Vagina (tissue), 2 donors: Measurements from ENCODE around the gene TOMM40L. TPM values are rescaled to one million over a fixed set of nuclear protein-coding genes. Genes with fewer than 3 reads are reported as not detected.
A peak's percentile ranks its signal among the peaks of the same experiment; 100 is the strongest.

ENCODE experiments used
- DNase-seq, 2 donors: peaks; one replicate each; pipeline ENCODE4 v3.0.0-alpha.2; 2017; ENCODE audit errors: extremely low spot score in 2 of 2
- H3K27ac ChIP-seq: fragments of 200-600 bp; sonication (generic); one replicate; pipeline ENCODE4 v1.5.1; 2019
- H3K27me3 ChIP-seq: fragments of 200-600 bp; sonication (generic); one replicate; pipeline ENCODE4 v1.5.1; 2019
- H3K36me3 ChIP-seq, 2 donors: fragments of 200-600 bp; sonication (generic); one replicate each; pipeline ENCODE4 v1.5.1; 2017 to 2019
- H3K4me1 ChIP-seq: fragments of 200-600 bp; sonication (generic); one replicate; pipeline ENCODE4 v1.5.1; 2019
- H3K4me3 ChIP-seq, 2 donors: fragments of 200-600 bp; sonication (generic); 1 replicate in 1 of 2; 2 replicates in 1 of 2; pipeline ENCODE4 v1.5.1; 2016 to 2019
- H3K9me3 ChIP-seq: fragments of 200-600 bp; sonication (generic); one replicate; pipeline ENCODE4 v1.5.1; 2019
- POLR2A ChIP-seq, 2 donors: fragments of 450-650 bp; IDR thresholded peaks; one replicate each; pipeline ENCODE4 v1.6.1; 2017; ENCODE audit warnings: antibody characterized with exemption in 2 of 2, mild to moderate bottlenecking in 2 of 2, moderate library complexity in 2 of 2
- POLR2AphosphoS5 ChIP-seq, 2 donors: sonication (generic); formaldehyde crosslinking; IDR thresholded peaks; one replicate each; pipeline ENCODE4 v1.9.0; 2017; ENCODE audit warnings: antibody characterized with exemption in 2 of 2, mild to moderate bottlenecking in 2 of 2, low read depth in 1 of 2; ENCODE audit not compliant: insufficient read depth in 1 of 2
- intact Hi-C: fragments of 100-400 bp; cut with DNase I; formaldehyde crosslinking; loops from one replicate; pipeline ENCODE4 v1.15.1; 2023
- total RNA-seq: library from RNA; depleted of rRNA; stranded (reverse); fragments of >200 nt; gene quantifications from one replicate; pipeline ENCODE4 v1.2.3, GENCODE V29; 2016
- TF ChIP-seq, protein P1 (sequence below), 3 experiments: fragments of 450-650 bp in 2 of 3; fragments of 200-600 bp in 1 of 3; sonication (generic) in 1 of 3; IDR thresholded peaks; one replicate each; pipeline ENCODE4 v1.5.1; 2017 to 2019; ENCODE audit warnings: antibody characterized with exemption in 3 of 3, mild to moderate bottlenecking in 2 of 3, moderate library complexity in 2 of 3

Gene TOMM40L
- total RNA-seq, 1 donor from 2014 or later, result 15.0 TPM

DNA sequence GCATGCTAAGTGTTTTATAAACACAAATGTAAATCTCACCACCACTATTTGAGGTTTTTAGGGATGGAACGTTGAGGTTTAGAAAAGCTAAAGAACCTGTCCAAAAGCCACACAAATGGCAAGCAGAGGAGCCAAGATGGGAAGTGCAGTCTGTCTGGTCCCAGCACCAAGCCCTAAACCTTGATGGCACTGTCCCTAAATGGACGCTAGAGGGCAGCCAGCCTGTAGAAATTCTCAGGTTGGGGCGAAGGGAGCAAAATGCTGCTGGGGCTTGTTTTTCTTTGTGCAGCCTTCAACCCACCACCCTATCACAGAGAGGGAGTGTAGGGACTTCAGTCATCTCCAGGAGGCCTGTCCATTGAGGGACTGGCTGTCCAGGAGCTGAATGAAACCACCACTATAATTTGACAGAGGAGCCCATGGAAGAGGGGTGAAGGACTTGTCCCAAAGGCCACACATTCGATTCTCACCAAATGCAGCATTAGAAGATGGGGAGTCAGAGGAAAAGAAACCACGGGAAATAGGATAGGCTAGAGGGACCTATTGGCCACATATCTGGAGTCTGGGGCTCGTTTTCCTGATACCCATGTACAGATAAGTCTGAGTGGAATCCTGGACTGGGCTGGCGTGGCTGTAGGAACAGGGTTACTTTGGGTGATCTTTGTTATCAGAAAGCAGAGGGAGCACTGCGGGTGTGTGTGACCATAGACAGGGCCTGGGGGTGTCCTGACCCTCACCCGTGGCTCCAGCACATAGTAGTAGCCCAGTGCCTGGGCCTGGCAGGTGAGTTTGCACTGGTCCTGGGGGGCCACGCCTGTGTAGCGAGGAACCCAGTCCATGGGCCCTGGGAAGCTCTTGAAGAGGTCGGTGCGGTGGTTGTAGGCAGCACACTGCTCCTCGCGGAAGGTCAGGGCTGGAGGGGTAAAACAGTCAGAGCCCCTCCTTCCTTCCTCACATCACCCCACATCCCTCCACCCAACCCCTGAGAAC lies 33.1 kb upstream of the TOMM40L start:
- H3K9me3 ChIP-seq, result no peaks in the 10 kb centered on the region
- peak overlapping the region; percentile 59 for H3K27ac ChIP-seq
- H3K4me3 ChIP-seq, result peak overlapping the region in 1 of 2 donors; percentile 11
- TF ChIP-seq, protein P1, sequence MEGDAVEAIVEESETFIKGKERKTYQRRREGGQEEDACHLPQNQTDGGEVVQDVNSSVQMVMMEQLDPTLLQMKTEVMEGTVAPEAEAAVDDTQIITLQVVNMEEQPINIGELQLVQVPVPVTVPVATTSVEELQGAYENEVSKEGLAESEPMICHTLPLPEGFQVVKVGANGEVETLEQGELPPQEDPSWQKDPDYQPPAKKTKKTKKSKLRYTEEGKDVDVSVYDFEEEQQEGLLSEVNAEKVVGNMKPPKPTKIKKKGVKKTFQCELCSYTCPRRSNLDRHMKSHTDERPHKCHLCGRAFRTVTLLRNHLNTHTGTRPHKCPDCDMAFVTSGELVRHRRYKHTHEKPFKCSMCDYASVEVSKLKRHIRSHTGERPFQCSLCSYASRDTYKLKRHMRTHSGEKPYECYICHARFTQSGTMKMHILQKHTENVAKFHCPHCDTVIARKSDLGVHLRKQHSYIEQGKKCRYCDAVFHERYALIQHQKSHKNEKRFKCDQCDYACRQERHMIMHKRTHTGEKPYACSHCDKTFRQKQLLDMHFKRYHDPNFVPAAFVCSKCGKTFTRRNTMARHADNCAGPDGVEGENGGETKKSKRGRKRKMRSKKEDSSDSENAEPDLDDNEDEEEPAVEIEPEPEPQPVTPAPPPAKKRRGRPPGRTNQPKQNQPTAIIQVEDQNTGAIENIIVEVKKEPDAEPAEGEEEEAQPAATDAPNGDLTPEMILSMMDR (IDR thresholded peaks at IDR 0.05), result peak; percentile 55 to 86 (median 79)
- no peak for TF ChIP-seq POLR2AphosphoS5 (IDR thresholded peaks at IDR 0.05; ENCODE audit: insufficient read depth in 1 of 2, low read depth in 1 of 2)
- peaks cover 0 to 16% of the 10 kb centered on the region in 2 donors for H3K36me3 ChIP-seq
- H3K27me3 ChIP-seq, result no peaks in the 10 kb centered on the region
- no peak for DNase-seq
- intact Hi-C loops, result loop anchor here (10.0 kb wide), 1 partner anchor 192 kb away; no protein-coding TSS in a partner anchor
- H3K4me1 ChIP-seq, result peaks cover 48% of the 10 kb centered on the region

DNA sequence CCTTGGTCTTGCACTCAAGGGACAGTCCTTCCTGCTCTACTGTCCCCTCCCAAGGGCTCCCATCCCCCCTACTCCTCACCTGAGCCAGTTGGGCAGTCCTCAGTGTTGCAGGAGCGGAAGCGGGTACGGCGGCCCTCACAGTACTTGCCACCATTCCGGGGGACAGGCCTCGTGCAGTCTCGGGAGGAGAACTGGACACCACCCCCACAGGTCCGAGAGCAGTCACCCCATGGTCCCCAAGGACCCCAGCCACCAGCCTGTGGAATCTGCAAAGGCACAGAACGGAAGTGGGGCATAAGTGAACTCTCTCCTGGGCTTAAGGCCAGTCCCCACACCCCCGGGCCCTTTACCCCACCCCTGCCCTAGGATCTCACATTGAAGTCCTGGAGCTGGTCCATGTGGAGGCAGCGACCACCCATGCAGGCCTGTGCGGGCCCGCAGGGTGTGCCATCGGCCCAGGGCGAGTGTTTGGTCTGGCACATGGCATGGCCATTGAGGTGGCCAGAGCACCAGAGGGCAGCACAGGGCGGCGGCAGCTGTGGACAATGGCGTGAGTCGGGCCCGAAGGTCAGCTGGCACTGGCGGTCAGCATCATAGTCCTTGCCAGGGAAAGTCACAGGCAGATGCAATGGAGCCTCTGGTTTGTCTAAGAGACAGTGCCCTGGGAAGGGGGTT lies 32.2 kb upstream of the TOMM40L start:
- no peaks in the 10 kb centered on the region for H3K9me3 ChIP-seq
- TF ChIP-seq, protein P1 (IDR thresholded peaks at IDR 0.05), result no peak
- no peak for TF ChIP-seq POLR2A (IDR thresholded peaks at IDR 0.05)
- TF ChIP-seq POLR2AphosphoS5 (IDR thresholded peaks at IDR 0.05; ENCODE audit: insufficient read depth in 1 of 2, low read depth in 1 of 2), result peak in 1 of 2 donors; percentile 46

DNA sequence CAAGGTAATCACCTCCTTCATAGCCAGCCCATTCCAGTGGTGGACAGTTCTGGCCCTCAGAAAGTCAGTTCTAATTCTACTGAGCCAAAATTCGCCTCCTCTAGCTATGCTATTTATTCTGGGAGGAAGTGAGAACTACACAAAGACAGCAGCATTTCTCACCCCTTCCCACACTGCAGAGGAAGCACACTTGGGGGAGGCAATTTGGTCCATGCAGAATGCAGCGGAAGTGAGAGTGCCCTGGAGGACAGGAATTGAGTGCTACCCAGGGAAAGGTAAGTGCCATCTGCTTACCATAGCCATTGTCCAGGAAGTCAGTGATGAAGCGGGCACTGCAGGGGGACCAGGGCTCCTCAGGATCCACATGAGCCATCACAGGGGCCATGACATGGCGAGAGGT lies 30.7 kb upstream of the TOMM40L start:
- H3K9me3 ChIP-seq, result no peaks in the 10 kb centered on the region
- intact Hi-C loops, result loop anchor here (10.0 kb wide), 1 partner anchor 190 kb away; no protein-coding TSS in a partner anchor
- no peaks in the 10 kb centered on the region for H3K27me3 ChIP-seq
- H3K27ac ChIP-seq, result no peak overlapping the region
- no peak for DNase-seq
- H3K4me1 ChIP-seq, result peaks cover 72% of the 10 kb centered on the region
- H3K4me3 ChIP-seq, result peak overlapping the region in 1 of 2 donors; percentile 24
- TF ChIP-seq POLR2A (IDR thresholded peaks at IDR 0.05) (no peak), POLR2AphosphoS5 (IDR thresholded peaks at IDR 0.05; ENCODE audit: insufficient read depth in 1 of 2, low read depth in 1 of 2) (no peak)
- TF ChIP-seq, protein P1 (IDR thresholded peaks at IDR 0.05), result no peak
- peaks cover 0 to 16% of the 10 kb centered on the region in 2 donors for H3K36me3 ChIP-seq

More for the DNA sequence above, 32.2 kb upstream of the TOMM40L start:
- H3K4me1 ChIP-seq, result peaks cover 57% of the 10 kb centered on the region
- DNase-seq, result no peak
- H3K36me3 ChIP-seq, result peaks cover 0 to 16% of the 10 kb centered on the region in 2 donors
- peak overlapping the region in 1 of 2 donors; percentile 11 for H3K4me3 ChIP-seq
- intact Hi-C loops, result loop anchor here (10.0 kb wide), 1 partner anchor 191 kb away; no protein-coding TSS in a partner anchor
- H3K27me3 ChIP-seq, result no peaks in the 10 kb centered on the region
- H3K27ac ChIP-seq, result peak overlapping the region; percentile 59

DNA sequence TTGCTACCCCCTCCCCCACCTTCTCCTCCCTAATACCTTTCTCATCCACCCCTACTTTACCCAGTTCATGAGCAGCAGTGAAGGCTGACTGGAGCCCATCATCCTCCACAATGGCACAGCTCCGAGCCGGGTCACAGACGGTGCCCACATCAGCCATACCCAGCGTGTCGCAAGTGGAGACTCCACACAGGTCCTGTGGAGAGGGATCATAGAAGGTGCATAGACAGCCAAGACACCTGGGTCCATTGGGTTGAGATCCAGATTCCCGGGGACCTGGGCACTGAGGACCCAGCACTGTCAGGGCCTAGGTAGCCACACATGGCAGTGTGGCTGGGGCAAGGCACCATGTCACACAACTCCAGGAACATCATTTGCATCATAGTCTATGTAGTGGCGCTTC lies 29.7 kb upstream of the TOMM40L start:
- no peaks in the 10 kb centered on the region for H3K27me3 ChIP-seq
- H3K4me3 ChIP-seq, result peak overlapping the region in 1 of 2 donors; percentile 24
- peaks cover 0 to 10% of the 10 kb centered on the region in 2 donors for H3K36me3 ChIP-seq
- DNase-seq, result no peak
- H3K27ac ChIP-seq, result peak overlapping the region; percentile 97
- intact Hi-C loops, result loop anchor here (10.0 kb wide), 1 partner anchor 189 kb away; no protein-coding TSS in a partner anchor
- peaks cover 81% of the 10 kb centered on the region for H3K4me1 ChIP-seq
- H3K9me3 ChIP-seq, result no peaks in the 10 kb centered on the region
- no peak for TF ChIP-seq POLR2AphosphoS5 (IDR thresholded peaks at IDR 0.05; ENCODE audit: insufficient read depth in 1 of 2, low read depth in 1 of 2)
